CD4-positive, alpha-beta T cell treated with Interleukin-17A for 1 hour (primary cell): ENCODE results near the gene MTA2.

Experiments used
- DNase-seq: peaks from one replicate; pipeline ENCODE4 v3.0.0-alpha.2; 2020

Gene MTA2

GRCh38 chr11:62545437-62546243, 56.0 kb downstream of the MTA2 start:
- DNase-seq, result peak; percentile 72

GRCh38 chr11:62544581-62545436, 56.9 kb downstream of the MTA2 start:
- peak; percentile 70 for DNase-seq

GRCh38 chr11:62543680-62544444, 57.8 kb downstream of the MTA2 start:
- DNase-seq, result peak; percentile 43
